ENCODE measurements around the gene LTK. TPM values are rescaled to one million over a fixed set of nuclear protein-coding genes. Genes with fewer than 3 reads are reported as not detected.

The LTK gene
- total RNA-seq, 1 donor from 2014 or later, result not detected

DNA sequence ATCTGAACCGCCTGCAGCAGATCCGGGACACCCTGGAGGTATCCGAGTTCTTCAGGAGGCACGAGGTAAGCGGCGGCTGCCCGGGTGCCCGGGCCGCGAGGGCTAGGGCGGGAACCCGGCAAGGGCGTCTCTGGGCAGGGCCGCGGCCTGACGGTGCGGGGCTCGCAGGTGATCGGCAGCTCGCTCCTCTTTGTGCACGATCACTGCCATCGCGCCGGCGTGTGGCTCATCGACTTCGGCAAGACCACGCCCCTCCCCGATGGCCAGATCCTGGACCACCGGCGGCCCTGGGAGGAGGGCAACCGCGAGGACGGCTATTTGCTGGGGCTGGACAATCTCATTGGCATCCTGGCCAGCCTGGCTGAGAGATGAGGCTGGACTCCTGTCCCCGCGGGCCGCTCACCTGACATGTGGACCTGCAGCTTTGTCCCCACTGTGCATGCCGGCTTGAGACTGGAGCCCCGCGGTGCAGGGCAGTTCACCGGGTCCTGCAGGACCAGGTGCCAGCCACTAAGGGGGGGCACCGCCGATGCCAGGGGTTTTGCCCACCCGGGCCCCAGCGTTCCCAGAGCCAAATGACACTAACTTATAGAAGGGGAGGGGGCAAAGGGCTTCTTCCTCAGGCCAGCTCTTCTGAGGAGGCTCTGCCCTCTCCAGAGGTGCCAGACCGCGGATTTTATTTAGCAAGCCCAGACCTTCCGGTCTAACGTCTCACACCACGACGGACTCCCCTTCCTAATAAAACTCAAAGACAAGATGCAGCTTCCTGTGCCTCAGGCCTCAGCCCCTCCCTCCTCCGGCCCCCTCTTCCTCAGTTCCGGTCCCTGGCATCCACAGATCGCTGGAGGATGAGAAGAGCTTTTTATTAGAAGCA, 10.6 kb downstream of the LTK start:
- no peaks in the 10 kb centered on the region for H3K9me3 ChIP-seq (ENCODE audit: low read depth)
- no peaks in the 10 kb centered on the region for H3K36me3 ChIP-seq
- peaks cover 21% of the 10 kb centered on the region for H3K4me1 ChIP-seq
- Mint-ChIP-seq H3K36me3 (no peaks in the 10 kb centered on the region), H3K9me3 (peaks cover 6% of the 10 kb centered on the region), H3K4me1 (peaks cover 8% of the 10 kb centered on the region), H3K4me3 (peak overlapping the region; percentile 74), H3K27me3 (ENCODE audit: insufficient read depth, low read depth) (peaks cover 85% of the 10 kb centered on the region), H3K27ac (no peak overlapping the region)
- peaks cover 48% of the 10 kb centered on the region for H4K20me1 ChIP-seq (ENCODE audit: low read depth)
- H3K27ac ChIP-seq, result no peak overlapping the region
- TF ChIP-seq, protein P1, sequence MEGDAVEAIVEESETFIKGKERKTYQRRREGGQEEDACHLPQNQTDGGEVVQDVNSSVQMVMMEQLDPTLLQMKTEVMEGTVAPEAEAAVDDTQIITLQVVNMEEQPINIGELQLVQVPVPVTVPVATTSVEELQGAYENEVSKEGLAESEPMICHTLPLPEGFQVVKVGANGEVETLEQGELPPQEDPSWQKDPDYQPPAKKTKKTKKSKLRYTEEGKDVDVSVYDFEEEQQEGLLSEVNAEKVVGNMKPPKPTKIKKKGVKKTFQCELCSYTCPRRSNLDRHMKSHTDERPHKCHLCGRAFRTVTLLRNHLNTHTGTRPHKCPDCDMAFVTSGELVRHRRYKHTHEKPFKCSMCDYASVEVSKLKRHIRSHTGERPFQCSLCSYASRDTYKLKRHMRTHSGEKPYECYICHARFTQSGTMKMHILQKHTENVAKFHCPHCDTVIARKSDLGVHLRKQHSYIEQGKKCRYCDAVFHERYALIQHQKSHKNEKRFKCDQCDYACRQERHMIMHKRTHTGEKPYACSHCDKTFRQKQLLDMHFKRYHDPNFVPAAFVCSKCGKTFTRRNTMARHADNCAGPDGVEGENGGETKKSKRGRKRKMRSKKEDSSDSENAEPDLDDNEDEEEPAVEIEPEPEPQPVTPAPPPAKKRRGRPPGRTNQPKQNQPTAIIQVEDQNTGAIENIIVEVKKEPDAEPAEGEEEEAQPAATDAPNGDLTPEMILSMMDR (IDR thresholded peaks at IDR 0.05), result no peak
- TF ChIP-seq EZH2 (IDR thresholded peaks at IDR 0.05) (peak; percentile 81), EZH2phosphoT487 (IDR thresholded peaks at IDR 0.05) (peak; percentile 79)
- DNase-seq (ENCODE audit: low spot score), result peak; percentile 75
- no peak overlapping the region for H2AFZ ChIP-seq (replicated peaks)
- peak overlapping the region; percentile 69 for H3K4me2 ChIP-seq
- no peak overlapping the region for H3K9ac ChIP-seq
- H3K4me3 ChIP-seq, result peak overlapping the region; percentile 29
- H3K27me3 ChIP-seq, result peaks cover 100% of the 10 kb centered on the region
- H3K79me2 ChIP-seq (ENCODE audit: low read depth), result no peaks in the 10 kb centered on the region
- peaks cover 4% of the 10 kb centered on the region for H3F3A ChIP-seq (ENCODE audit: low read depth)

DNA sequence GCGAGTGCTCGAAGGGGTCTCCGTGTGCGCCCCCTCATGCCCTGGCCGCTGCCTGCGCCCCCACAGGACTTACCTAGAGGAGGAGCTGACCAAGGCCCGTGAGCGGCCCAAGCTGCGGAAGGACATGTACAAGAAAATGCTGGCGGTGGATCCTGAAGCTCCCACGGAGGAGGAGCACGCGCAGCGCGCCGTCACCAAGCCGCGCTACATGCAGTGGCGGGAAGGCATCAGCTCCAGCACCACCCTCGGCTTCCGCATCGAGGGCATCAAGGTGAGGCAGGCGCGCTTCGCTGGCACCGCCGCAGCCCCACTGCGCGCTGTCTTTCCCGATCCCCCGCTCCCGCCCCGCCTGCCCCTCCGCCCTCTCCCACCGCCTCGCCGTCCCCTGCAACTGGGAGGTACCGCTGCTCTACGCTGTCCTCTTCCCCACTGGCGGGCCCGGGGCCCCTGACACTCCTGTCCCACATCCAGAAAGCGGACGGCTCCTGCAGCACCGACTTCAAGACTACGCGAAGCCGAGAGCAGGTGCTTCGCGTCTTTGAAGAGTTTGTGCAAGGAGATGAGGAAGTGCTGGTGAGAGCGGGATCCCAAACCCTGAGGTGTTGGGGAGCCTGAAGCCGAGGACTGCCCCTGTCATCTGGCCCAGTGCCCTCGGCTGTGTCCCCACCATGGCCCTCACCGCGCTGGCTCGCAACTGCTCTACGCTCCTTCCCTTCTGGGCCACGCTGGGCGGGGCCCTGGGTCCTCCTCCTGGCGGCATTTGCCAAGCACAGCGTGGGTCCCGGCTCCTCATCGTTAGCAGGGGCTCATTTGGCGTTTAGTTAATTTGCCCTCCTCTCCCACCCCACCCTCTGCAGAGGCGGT, 11.5 kb downstream of the LTK start:
- Histone ChIP-seq H2AFZ (replicated peaks) (no peak overlapping the region), H3K9ac (no peak overlapping the region), H3K9me3 (ENCODE audit: low read depth) (no peaks in the 10 kb centered on the region), H3K4me2 (peak overlapping the region; percentile 69), H3K36me3 (no peaks in the 10 kb centered on the region), H3K4me3 (peak overlapping the region; percentile 29), H4K20me1 (ENCODE audit: low read depth) (peaks cover 56% of the 10 kb centered on the region), H3K27me3 (peaks cover 100% of the 10 kb centered on the region), H3F3A (ENCODE audit: low read depth) (peaks cover 4% of the 10 kb centered on the region), H3K79me2 (ENCODE audit: low read depth) (no peaks in the 10 kb centered on the region), H3K4me1 (peaks cover 21% of the 10 kb centered on the region), H3K27ac (no peak overlapping the region)
- H3K9me3 Mint-ChIP-seq, result peaks cover 6% of the 10 kb centered on the region
- peak overlapping the region; percentile 74 for H3K4me3 Mint-ChIP-seq
- no peak overlapping the region for H3K27ac Mint-ChIP-seq
- no peaks in the 10 kb centered on the region for H3K36me3 Mint-ChIP-seq
- peaks cover 8% of the 10 kb centered on the region for H3K4me1 Mint-ChIP-seq
- DNase-seq (ENCODE audit: low spot score), result peak; percentile 56
- peaks cover 86% of the 10 kb centered on the region for H3K27me3 Mint-ChIP-seq (ENCODE audit: insufficient read depth, low read depth)
- TF ChIP-seq EZH2 (IDR thresholded peaks at IDR 0.05), result peak; percentile 99
- TF ChIP-seq, protein P1 (IDR thresholded peaks at IDR 0.05), result no peak
- peak; percentile 96 for TF ChIP-seq EZH2phosphoT487 (IDR thresholded peaks at IDR 0.05)

DNA sequence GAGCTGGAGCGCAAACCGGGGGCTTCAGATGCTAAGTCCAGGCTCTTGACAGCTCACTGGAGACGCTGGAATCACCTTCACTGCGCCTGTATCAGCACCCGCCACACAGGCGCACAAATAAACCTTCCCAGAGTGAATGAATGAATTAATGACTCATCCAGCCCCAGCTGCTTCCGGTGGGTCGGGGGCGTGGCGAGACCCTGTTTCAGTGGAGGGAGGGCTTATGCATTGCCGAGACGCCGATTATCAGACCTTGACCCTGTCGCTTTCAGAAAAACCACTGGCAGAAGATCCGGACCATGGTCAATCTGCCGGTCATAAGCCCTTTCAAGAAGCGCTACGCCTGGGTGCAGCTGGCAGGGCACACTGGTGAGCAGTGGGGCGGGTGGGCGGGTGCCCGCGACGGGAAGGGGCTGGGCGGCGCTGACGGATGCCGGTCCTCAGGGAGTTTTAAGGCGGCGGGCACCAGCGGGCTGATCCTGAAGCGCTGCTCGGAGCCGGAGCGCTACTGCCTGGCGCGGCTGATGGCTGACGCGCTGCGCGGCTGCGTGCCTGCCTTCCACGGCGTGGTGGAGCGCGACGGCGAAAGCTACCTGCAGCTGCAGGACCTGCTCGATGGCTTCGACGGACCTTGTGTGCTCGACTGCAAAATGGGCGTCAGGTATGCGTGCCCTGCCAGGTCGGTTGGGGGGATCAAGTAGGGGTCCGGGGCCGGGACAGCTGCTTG, 12.3 kb downstream of the LTK start:
- Mint-ChIP-seq H3K4me1 (peaks cover 12% of the 10 kb centered on the region), H3K4me3 (peak overlapping the region; percentile 81), H3K27me3 (ENCODE audit: insufficient read depth, low read depth) (peaks cover 86% of the 10 kb centered on the region), H3K36me3 (no peaks in the 10 kb centered on the region), H3K9me3 (peaks cover 6% of the 10 kb centered on the region), H3K27ac (no peak overlapping the region)
- H3F3A ChIP-seq (ENCODE audit: low read depth), result peaks cover 8% of the 10 kb centered on the region
- peaks cover 21% of the 10 kb centered on the region for H3K4me1 ChIP-seq
- H2AFZ ChIP-seq (replicated peaks), result no peak overlapping the region
- peak; percentile 65 for DNase-seq (ENCODE audit: low spot score)
- no peaks in the 10 kb centered on the region for H3K79me2 ChIP-seq (ENCODE audit: low read depth)
- H3K36me3 ChIP-seq, result no peaks in the 10 kb centered on the region
- peaks cover 64% of the 10 kb centered on the region for H4K20me1 ChIP-seq (ENCODE audit: low read depth)
- H3K27me3 ChIP-seq, result peaks cover 100% of the 10 kb centered on the region
- TF ChIP-seq, protein P1 (IDR thresholded peaks at IDR 0.05), result no peak
- TF ChIP-seq EZH2phosphoT487 (IDR thresholded peaks at IDR 0.05) (peak; percentile 97), EZH2 (IDR thresholded peaks at IDR 0.05) (no peak)
- H3K9me3 ChIP-seq (ENCODE audit: low read depth), result no peaks in the 10 kb centered on the region
- no peak overlapping the region for H3K27ac ChIP-seq
- H3K4me3 ChIP-seq, result peak overlapping the region; percentile 29
- no peak overlapping the region for H3K9ac ChIP-seq
- peak overlapping the region; percentile 69 for H3K4me2 ChIP-seq
